Measurements from ENCODE around the gene CALML6. TPM values are rescaled to one million over a fixed set of nuclear protein-coding genes. Genes with fewer than 3 reads are reported as not detected.

The CALML6 gene
- total RNA-seq, 1 donor from 2014 or later, result not detected

DNA sequence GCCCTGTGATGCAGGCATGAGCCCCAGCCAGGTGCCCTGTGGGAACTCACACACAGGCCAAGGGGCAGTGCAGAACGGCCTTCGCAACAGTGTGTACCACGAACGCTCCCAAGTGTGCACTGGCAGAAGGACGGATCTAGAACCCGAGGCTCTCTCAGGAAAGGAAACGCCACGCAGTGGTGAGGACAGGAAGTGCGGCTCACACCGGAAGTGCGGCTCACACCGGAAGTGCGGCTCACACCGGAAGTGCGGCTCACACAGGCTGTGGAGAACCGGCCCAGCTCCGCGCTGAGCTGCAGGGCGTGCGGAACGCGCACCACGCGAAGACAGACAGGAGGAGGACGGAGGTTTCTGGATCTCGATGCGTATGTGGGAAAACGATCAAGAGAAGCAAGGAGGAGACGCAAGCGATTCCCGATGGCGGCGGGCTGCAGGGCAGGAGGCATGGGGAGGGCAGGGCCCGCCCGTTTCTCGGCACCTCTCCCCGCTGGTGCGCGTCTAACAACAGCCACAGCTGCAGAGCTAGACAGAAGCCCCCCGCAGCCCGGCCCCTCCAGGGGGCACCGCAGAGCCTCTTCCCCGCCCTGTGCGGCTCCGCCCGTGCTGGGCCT lies 39.9 kb downstream of the CALML6 start:
- no peak overlapping the region for H3K4me2 ChIP-seq
- Mint-ChIP-seq H3K9me3 (no peaks in the 10 kb centered on the region), H3K27me3 (ENCODE audit: insufficient read depth, low read depth) (peaks cover 10% of the 10 kb centered on the region), H3K4me3 (no peak overlapping the region), H3K4me1 (peaks cover 12% of the 10 kb centered on the region), H3K36me3 (no peaks in the 10 kb centered on the region), H3K27ac (peak overlapping the region; percentile 82)
- no peaks in the 10 kb centered on the region for H3K79me2 ChIP-seq (ENCODE audit: low read depth)
- no peak overlapping the region for H3K9ac ChIP-seq
- H3K4me1 ChIP-seq, result no peaks in the 10 kb centered on the region
- TF ChIP-seq EZH2phosphoT487 (IDR thresholded peaks at IDR 0.05), result no peak
- peak; percentile 29 for TF ChIP-seq CTCF (IDR thresholded peaks at IDR 0.05)
- no peak for TF ChIP-seq EZH2 (IDR thresholded peaks at IDR 0.05)
- H3K4me3 ChIP-seq, result no peak overlapping the region
- no peaks in the 10 kb centered on the region for H3K27me3 ChIP-seq
- no peak overlapping the region for H2AFZ ChIP-seq (replicated peaks)
- no peaks in the 10 kb centered on the region for H3F3A ChIP-seq (ENCODE audit: low read depth)
- no peaks in the 10 kb centered on the region for H4K20me1 ChIP-seq (ENCODE audit: low read depth)
- DNase-seq (ENCODE audit: low spot score), result no peak
- no peaks in the 10 kb centered on the region for H3K36me3 ChIP-seq
- no peak overlapping the region for H3K27ac ChIP-seq
- no peaks in the 10 kb centered on the region for H3K9me3 ChIP-seq (ENCODE audit: low read depth)

- Mint-ChIP-seq H3K36me3 (no peaks in the 10 kb centered on the region), H3K27ac (no peak overlapping the region), H3K27me3 (ENCODE audit: insufficient read depth, low read depth) (peaks cover 11% of the 10 kb centered on the region), H3K9me3 (no peaks in the 10 kb centered on the region), H3K4me3 (no peak overlapping the region), H3K4me1 (peaks cover 12% of the 10 kb centered on the region)
- Histone ChIP-seq H2AFZ (replicated peaks) (no peak overlapping the region), H3K4me3 (no peak overlapping the region), H3K4me1 (no peaks in the 10 kb centered on the region), H3K9me3 (ENCODE audit: low read depth) (no peaks in the 10 kb centered on the region), H3K36me3 (no peaks in the 10 kb centered on the region), H3K79me2 (ENCODE audit: low read depth) (no peaks in the 10 kb centered on the region), H3K9ac (no peak overlapping the region), H3K4me2 (no peak overlapping the region), H3K27ac (no peak overlapping the region), H4K20me1 (ENCODE audit: low read depth) (no peaks in the 10 kb centered on the region), H3K27me3 (no peaks in the 10 kb centered on the region), H3F3A (ENCODE audit: low read depth) (no peaks in the 10 kb centered on the region)
- DNase-seq (ENCODE audit: low spot score), result no peak
- no peak for TF ChIP-seq EZH2 (IDR thresholded peaks at IDR 0.05)
- TF ChIP-seq EZH2phosphoT487 (IDR thresholded peaks at IDR 0.05), result no peak
- no peak for TF ChIP-seq CTCF (IDR thresholded peaks at IDR 0.05)
These were observed 40.6 kb downstream of the CALML6 start for GRCh38 chr1:1955621-1956094.

DNA sequence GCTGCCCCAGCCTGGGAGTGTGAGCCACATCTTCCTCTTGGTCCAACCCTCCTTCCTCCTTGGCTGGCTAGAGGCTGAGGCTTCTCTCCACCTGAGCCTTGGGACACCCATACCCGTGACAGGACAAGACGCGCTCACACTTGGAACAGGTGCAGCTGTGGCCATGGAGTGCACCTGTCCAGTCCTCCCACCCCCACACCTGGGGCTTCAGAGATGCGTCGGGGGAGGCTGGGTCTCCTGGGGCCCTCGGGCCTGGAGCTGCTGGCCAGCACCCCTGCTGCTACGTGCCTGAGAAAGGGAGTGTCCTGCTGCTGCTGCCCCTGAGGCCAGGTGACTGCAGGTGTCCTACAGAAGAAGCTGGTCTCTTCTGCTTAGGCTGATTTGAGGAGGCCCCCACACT lies 41.0 kb downstream of the CALML6 start:
- H3K4me1 Mint-ChIP-seq, result peaks cover 16% of the 10 kb centered on the region

More for the DNA sequence above, 41.0 kb downstream of the CALML6 start:
- H3K4me1 ChIP-seq, result peaks cover 3% of the 10 kb centered on the region
- no peak for DNase-seq (ENCODE audit: low spot score)
- Mint-ChIP-seq H3K36me3 (no peaks in the 10 kb centered on the region), H3K27me3 (ENCODE audit: insufficient read depth, low read depth) (peaks cover 15% of the 10 kb centered on the region), H3K4me3 (no peak overlapping the region), H3K9me3 (no peaks in the 10 kb centered on the region), H3K27ac (no peak overlapping the region)
- H3K9me3 ChIP-seq (ENCODE audit: low read depth), result no peaks in the 10 kb centered on the region
- no peak overlapping the region for H3K4me3 ChIP-seq
- TF ChIP-seq CTCF (IDR thresholded peaks at IDR 0.05) (no peak), EZH2 (IDR thresholded peaks at IDR 0.05) (no peak)
- no peaks in the 10 kb centered on the region for H3K36me3 ChIP-seq
- H3F3A ChIP-seq (ENCODE audit: low read depth), result no peaks in the 10 kb centered on the region
- no peaks in the 10 kb centered on the region for H3K79me2 ChIP-seq (ENCODE audit: low read depth)
- H3K27ac ChIP-seq, result no peak overlapping the region
- H2AFZ ChIP-seq (replicated peaks), result no peak overlapping the region
- H4K20me1 ChIP-seq (ENCODE audit: low read depth), result no peaks in the 10 kb centered on the region
- H3K4me2 ChIP-seq, result no peak overlapping the region
- H3K27me3 ChIP-seq, result no peaks in the 10 kb centered on the region
- H3K9ac ChIP-seq, result no peak overlapping the region

Measured in neural progenitor cell (in vitro differentiated cells).